ENCODE measurements around the gene ATOH8.

DNA sequence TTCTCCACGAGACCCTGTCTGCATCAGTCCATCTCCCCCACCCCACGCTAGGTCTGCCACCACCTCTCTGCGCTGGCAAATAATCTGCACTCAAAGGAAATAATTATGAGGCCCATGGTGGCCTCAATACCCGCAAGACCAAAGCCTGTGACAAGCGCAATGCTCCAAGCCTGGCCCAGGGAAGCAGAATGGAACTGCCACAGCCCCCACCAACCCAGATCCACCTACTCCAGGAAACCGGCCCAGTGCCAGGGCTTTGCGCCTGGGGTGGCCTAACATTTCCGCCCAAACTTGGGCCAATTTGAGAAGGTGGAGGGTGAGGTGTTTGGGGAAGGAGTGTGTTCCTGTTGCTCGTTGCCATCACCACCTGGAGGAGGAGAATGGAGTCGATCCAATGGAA is 26.0 kb upstream of the ATOH8 start:
- TF ChIP-seq, protein P1, sequence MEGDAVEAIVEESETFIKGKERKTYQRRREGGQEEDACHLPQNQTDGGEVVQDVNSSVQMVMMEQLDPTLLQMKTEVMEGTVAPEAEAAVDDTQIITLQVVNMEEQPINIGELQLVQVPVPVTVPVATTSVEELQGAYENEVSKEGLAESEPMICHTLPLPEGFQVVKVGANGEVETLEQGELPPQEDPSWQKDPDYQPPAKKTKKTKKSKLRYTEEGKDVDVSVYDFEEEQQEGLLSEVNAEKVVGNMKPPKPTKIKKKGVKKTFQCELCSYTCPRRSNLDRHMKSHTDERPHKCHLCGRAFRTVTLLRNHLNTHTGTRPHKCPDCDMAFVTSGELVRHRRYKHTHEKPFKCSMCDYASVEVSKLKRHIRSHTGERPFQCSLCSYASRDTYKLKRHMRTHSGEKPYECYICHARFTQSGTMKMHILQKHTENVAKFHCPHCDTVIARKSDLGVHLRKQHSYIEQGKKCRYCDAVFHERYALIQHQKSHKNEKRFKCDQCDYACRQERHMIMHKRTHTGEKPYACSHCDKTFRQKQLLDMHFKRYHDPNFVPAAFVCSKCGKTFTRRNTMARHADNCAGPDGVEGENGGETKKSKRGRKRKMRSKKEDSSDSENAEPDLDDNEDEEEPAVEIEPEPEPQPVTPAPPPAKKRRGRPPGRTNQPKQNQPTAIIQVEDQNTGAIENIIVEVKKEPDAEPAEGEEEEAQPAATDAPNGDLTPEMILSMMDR (IDR thresholded peaks at IDR 0.05; ENCODE audit: insufficient read depth, low read depth, low read length): no peak
- no peak for TF ChIP-seq EZH2 (IDR thresholded peaks at IDR 0.05; ENCODE audit: insufficient read depth, low read length)
